NCI-H2171 (cell line): ENCODE measurements around the gene TCF4.

Experiments
- DNase-seq: peaks from one replicate; lab custom pipeline; 2025; lab: John Stamatoyannopoulos, UW

Gene TCF4

GRCh38 chr18:55407191-55407590 lies 180.8 kb downstream of the TCF4 start:
- DNase-seq = no peak

DNA sequence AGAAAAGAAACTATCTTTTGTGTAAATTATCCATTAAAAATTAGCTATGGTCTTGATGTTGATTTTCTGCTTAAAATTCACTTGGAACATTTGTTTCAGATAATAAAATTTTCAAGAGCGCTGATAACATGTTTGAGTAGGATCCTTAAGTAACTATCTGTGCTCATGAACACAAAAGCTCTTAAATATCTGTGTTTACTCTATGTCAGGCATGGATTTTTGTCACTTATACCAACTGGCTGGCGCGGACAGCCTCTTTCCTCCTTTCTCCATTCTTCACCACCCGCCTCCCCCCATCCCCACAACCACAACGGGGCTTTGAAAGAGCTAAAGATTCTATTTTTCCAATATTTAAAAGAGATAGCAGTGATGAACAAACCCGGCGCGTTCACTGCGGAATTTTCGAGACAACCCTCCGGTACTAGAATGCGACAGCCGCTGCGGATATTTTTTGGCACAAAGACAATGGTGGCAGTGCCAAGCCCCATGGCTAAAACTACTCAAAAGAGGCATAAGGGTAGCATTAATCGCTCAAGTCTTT lies 181.5 kb downstream of the TCF4 start:
- DNase-seq = peak; percentile 33

GRCh38 chr18:55405893-55406406 lies 182.0 kb downstream of the TCF4 start:
- peak; percentile 93 for DNase-seq

DNA sequence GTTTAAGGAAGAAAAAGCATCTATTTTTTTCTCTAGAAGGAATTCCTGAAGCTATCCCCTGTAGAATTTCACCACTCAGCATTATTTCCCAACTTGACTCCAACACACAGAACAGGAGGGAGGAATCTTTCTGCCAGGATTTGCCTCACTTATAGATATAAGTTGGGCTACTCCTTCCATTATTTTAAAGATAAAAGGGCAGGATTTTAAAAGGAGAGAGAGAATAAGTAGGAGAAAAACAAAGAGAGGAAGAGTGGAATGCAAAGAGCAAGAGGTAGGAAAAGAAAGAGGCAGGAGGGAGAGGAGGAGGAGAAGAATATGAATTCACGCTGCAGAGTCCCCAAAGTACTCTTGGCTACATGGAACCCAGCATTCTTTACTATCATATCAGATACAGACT lies 182.5 kb downstream of the TCF4 start:
- DNase-seq = no peak

DNA sequence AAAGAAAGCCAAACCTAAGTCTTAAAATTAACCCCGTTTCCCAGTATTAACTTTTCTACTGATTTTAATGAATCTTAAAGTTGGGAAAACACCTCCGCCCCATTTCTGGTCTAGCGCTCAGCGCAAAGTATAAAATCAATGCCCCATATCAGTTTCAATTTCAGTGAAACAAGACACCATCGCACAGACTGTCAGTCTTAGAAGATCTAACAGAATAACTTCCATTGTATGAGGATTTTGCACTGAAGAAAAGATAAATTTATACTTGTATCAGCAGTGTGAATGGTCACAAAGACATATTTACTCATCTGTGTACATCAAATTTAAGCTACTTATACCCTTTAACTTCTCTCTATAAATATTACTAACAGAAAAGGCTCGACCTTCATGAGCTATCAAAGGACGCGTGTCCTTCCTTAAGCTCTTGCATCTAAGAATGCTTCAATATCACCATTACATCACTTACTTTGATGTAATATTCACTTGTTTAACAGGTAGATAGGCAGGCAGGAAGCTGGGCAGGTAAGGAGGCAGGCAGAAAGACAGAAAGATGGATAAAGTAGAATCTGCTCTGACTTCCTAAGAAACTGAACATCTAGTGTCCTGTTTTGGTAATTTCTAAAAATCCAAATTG lies 183.0 kb downstream of the TCF4 start:
- DNase-seq = peak; percentile 46

DNA sequence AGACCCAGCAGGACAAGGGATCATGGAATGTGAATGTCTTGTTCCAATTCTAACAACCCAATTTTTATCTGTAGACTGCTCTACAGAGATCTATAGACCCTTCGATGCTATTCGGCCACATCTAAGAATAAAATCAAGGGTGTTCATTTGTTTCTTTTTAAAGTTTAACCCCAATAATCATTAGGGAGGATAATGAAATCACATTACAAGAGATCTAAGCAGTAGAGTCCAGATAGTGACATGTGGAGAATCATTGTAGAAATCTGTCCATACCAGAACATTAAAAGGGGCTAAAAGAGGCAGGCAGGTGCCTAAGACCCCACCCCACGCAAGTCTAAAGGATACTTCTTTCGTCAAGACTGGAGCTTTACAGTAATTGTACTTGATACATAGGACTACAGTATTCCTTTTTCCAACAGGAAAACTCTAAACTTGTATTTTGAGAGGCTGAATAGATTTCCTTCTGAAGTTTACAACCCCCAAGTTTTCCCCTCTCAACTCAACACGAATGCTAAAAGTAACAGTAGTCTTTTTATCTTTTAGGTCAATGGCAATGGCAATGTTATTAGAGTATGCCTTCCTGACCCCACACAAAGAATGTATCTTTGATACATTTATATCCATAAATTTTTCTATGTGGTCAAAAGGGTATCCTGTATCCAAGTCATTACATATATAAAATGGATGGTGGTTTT lies 183.7 kb downstream of the TCF4 start:
- no peak for DNase-seq

- no peak for DNase-seq
These were observed 184.5 kb downstream of the TCF4 start for GRCh38 chr18:55403421-55403949.

- no peak for DNase-seq
These were observed 185.1 kb downstream of the TCF4 start for GRCh38 chr18:55402731-55403405.

DNA sequence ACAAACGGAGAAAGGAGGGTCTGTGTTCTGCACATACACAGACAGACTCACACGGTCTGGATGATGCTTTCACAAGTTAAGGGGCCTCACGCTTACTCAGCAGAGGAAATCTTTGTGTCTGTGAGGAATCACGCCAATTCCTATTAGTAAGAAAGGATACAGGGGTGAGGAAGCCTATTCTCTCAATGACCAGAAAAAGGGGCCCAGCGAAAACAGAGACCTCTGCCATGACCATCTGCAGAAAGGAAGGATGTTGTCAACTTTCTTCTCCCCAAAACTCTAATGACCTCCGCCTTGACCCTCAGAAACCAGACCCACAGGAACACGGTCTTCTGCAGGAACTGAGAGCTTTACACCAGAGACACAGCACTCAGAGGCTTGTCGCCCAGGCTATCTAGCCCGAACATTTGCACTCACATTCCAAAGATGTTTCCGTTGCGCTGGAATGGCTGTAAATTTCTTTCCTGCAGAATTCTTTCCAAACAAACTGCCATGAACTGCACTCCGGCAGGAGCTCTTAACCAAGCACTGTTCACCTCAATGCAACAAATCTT lies 186.3 kb downstream of the TCF4 start:
- DNase-seq = no peak

DNA sequence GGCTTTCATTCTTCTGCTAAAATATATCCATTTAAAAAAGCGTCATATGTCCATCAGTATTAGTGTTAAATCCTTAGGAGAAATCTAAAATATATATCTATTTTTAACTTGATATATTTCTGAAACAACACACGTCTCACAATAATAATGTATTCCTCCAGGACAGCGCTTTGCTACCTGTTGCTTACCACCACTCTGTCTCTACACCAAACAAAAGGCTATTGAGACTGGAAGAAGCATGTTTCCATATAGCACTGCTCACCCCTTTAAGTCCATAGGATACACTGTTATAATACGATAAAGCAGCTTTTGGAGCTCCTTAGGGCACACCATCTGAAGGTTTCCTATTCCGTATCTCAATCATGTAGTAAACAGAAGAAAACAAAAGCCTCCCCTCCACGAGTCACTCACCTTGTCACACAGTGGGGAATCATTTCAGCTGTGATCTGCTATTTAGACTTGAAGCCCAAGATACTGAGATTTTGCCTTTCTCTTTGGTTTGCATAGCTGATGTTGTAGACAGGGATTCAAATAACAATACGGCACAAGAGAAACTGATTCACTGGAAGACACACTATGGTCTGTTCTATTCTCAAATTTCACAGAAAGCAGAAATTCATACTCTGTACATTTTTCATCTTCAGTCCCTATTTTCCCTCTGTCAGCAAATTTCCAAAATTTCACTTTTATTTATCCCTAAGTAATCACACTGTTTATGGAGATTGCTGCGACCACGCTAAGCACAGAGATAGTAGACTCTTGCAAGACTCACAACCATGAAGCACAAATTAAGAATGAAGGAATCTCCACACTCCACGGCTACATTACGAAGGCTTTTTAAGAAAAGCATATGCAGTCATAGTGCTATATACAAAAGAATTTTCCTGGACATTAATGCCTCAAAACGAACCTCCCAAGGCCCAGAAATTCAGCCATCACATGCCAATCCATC lies 187.1 kb downstream of the TCF4 start:
- DNase-seq = no peak

DNA sequence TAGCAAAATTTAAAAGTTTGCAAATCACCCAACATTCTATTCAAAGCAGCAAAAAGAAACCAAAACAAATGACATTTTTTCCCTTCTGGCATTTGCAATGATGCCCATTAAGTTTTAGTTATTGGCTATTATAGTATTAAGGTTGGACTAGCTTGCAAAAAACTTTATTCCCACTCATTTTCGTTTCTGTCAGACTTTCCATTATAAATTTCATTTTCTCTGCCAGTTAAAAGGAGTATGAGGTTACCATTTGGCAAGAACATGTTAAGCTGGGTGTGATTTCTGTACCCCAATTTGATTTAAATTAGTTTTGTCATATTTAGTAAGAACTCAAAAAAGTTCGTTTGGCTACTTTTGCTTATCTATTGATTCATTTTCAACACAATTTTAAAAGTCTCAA lies 187.9 kb downstream of the TCF4 start:
- DNase-seq = no peak

GRCh38 chr18:55398858-55399257 lies 189.1 kb downstream of the TCF4 start:
- DNase-seq = no peak

GRCh38 chr18:55396979-55397378 lies 191.0 kb downstream of the TCF4 start:
- no peak for DNase-seq

GRCh38 chr18:55396267-55396905 lies 191.6 kb downstream of the TCF4 start:
- DNase-seq = no peak

GRCh38 chr18:55395799-55396198 lies 192.2 kb downstream of the TCF4 start:
- no peak for DNase-seq

GRCh38 chr18:55390898-55391297 lies 197.1 kb downstream of the TCF4 start:
- DNase-seq = no peak

DNA sequence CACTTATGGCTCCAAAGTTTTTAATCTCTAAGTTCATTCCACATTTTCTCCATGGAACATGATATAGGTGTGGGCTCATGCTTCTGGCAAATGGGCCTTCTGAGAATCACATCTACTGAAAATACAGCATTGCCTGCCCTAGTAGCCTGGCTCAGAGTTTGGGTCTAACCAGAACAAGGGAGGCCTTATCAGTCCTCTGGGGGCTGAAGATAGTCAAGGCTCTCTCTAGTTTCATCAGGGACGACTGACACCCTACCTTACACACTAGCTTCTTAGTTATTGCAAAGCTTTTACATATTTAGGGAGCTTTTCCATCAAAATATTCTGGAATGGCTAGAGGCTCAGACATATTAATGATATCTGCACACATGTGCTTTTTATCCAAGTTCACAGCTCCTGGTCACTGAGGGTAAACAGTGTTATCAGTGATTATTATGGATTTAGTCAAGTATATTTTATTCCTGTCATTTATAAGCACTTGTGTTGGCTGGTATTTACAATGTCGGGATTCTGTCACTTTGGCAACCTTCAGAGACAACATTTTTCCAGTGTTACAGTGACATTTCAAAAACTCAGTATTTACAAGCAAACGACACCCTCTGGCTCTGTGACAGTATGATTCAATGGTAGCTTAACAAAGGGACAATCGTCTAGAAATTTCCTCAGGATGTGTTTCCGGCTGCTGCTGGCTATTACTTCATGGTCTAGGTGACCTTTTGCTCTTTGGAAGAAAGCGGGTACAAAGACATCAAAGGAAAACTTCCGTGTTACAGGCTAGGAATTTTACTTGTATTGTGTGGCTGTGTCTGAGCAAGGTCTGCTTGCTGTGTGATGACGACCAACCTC lies 200.6 kb downstream of the TCF4 start:
- no peak for DNase-seq

DNA sequence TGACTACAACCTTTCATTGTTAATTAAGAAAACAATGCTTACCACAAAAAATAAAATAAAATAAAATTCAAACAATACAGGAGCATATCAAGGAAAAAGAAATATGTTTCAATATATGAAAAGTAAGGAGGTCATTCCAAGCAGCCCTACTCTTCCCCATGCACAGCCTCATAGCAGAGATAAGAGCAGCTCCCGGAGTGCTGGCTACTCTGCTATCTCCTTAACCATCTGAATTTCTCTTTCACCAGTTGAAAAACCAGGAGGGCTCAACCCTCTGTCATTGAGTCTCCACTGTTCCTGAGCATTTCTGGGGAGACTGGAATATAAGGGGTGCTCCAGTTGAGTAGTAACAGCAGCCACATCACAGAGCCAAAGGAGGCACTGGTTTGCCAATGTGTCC lies 201.4 kb downstream of the TCF4 start:
- no peak for DNase-seq

GRCh38 chr18:55385770-55386169 lies 202.2 kb downstream of the TCF4 start:
- no peak for DNase-seq
